SK-N-SH treated with all-trans-retinoic acid at 6 μM for 48 hours (cell line): ENCODE measurements around the gene SLC35E4.

Experiments used
- ATAC-seq: fragments of 200-7000 bp; cut with Tn5 transposase; 3 replicates; pipeline ENCODE4 v1.9.1; 2020; ENCODE audit warnings: mild to moderate bottlenecking, moderate library complexity
- ARNTL ChIP-seq: fragments of 450-650 bp; formaldehyde crosslinking; IDR thresholded peaks from 2 replicates; pipeline ENCODE4 v1.5.0; 2020; ENCODE audit warnings: low read depth, mild to moderate bottlenecking, moderate library complexity, borderline replicate concordance
- BACH2 ChIP-seq: fragments of 250-450 bp; sonication (Bioruptor Pico); IDR thresholded peaks from 2 replicates; pipeline ENCODE4 v1.9.0; 2021; ENCODE audit warnings: mild to moderate bottlenecking, borderline replicate concordance
- CSDC2 ChIP-seq: fragments of 250-450 bp; sonication (Bioruptor Pico); IDR thresholded peaks from 2 replicates; pipeline ENCODE4 v1.5.0; 2020; ENCODE audit warnings: mild to moderate bottlenecking, moderate library complexity
- ESRRG ChIP-seq: fragments of 250-450 bp; sonication (Bioruptor Pico); IDR thresholded peaks from 2 replicates; pipeline ENCODE4 v1.6.1; 2021; ENCODE audit warnings: mild to moderate bottlenecking
- GLIS3 ChIP-seq: fragments of 250-450 bp; sonication (Bioruptor Pico); IDR thresholded peaks from 2 replicates; pipeline ENCODE4 v1.5.0; 2020; ENCODE audit warnings: mild to moderate bottlenecking, moderate library complexity
- ISL1 ChIP-seq: fragments of 250-450 bp; sonication (Bioruptor Pico); IDR thresholded peaks from 2 replicates; pipeline ENCODE4 v2.1.2; 2022; ENCODE audit warnings: mild to moderate bottlenecking, moderate library complexity
- OSR1 ChIP-seq: fragments of 250-450 bp; sonication (Bioruptor Pico); IDR thresholded peaks from 2 replicates; pipeline ENCODE4 v1.8.0; 2022; ENCODE audit warnings: moderate library complexity, mild to moderate bottlenecking, inconsistent platforms
- PPARA ChIP-seq: fragments of 250-450 bp; sonication (Bioruptor Pico); IDR thresholded peaks from 2 replicates; pipeline ENCODE4 v1.5.0; 2020; ENCODE audit warnings: mild to moderate bottlenecking, borderline replicate concordance
- RARB ChIP-seq: fragments of 250-450 bp; sonication (Bioruptor Pico); IDR thresholded peaks from 2 replicates; pipeline ENCODE4 v1.8.0; 2021; ENCODE audit warnings: mild to moderate bottlenecking, moderate library complexity
- SNAI2 ChIP-seq: fragments of 250-450 bp; sonication (Bioruptor Pico); IDR thresholded peaks from 2 replicates; pipeline ENCODE4 v1.5.0; 2020; ENCODE audit warnings: mild to moderate bottlenecking, moderate library complexity
- TCF4 ChIP-seq: fragments of 250-450 bp; sonication (Bioruptor Pico); IDR thresholded peaks from 2 replicates; pipeline ENCODE4 v1.8.0; 2021; ENCODE audit warnings: mild to moderate bottlenecking, moderate library complexity, borderline replicate concordance
- TOX ChIP-seq: fragments of 250-450 bp; sonication (Bioruptor Pico); IDR thresholded peaks from 2 replicates; pipeline ENCODE4 v1.8.0; 2021; ENCODE audit warnings: mild to moderate bottlenecking, moderate library complexity, borderline replicate concordance
- ZC3H10 ChIP-seq: fragments of 250-450 bp; sonication (Bioruptor Pico); IDR thresholded peaks from 2 replicates; pipeline ENCODE4 v1.5.1; 2021; ENCODE audit warnings: mild to moderate bottlenecking, moderate library complexity
- ZFP3 ChIP-seq: fragments of 250-450 bp; sonication (Bioruptor Pico); IDR thresholded peaks from 2 replicates; pipeline ENCODE4 v1.5.0; 2020; ENCODE audit warnings: mild to moderate bottlenecking, moderate library complexity
- ZFP30 ChIP-seq: fragments of 450-650 bp; formaldehyde crosslinking; IDR thresholded peaks from 2 replicates; pipeline ENCODE4 v1.5.0; 2022; ENCODE audit warnings: mild to moderate bottlenecking, moderate library complexity
- ZNF565 ChIP-seq: fragments of 450-650 bp; formaldehyde crosslinking; conservative IDR thresholded peaks from 2 replicates; pipeline ENCODE4 v1.5.0; 2020; ENCODE audit warnings: low read depth, mild to moderate bottlenecking, moderate library complexity
- ZNF70 ChIP-seq: fragments of 450-650 bp; formaldehyde crosslinking; IDR thresholded peaks from 2 replicates; pipeline ENCODE4 v1.5.0; 2020; ENCODE audit warnings: mild to moderate bottlenecking, moderate library complexity
- ZNF8 ChIP-seq: fragments of 450-650 bp; formaldehyde crosslinking; IDR thresholded peaks from 2 replicates; pipeline ENCODE4 v1.5.0; 2020; ENCODE audit warnings: mild to moderate bottlenecking, moderate library complexity
- TF ChIP-seq, protein P1 (sequence below): fragments of 250-450 bp; sonication (Bioruptor Pico); IDR thresholded peaks from 2 replicates; pipeline ENCODE4 v1.5.1; 2021; ENCODE audit warnings: mild to moderate bottlenecking, moderate library complexity
- TF ChIP-seq, protein P2 (sequence below): fragments of 250-450 bp; sonication (Bioruptor Pico); IDR thresholded peaks from 2 replicates; pipeline ENCODE4 v1.8.0; 2020; ENCODE audit warnings: mild to moderate bottlenecking, moderate library complexity, borderline replicate concordance
- TF ChIP-seq, protein P3 (sequence below): fragments of 250-450 bp; sonication (Bioruptor Pico); IDR thresholded peaks from 2 replicates; pipeline ENCODE4 v1.8.0; 2021; ENCODE audit warnings: low read depth, mild to moderate bottlenecking, moderate library complexity, borderline replicate concordance
- TF ChIP-seq, protein P4 (sequence below): fragments of 250-450 bp; sonication (Bioruptor Pico); IDR thresholded peaks from 2 replicates; pipeline ENCODE4 v1.5.1; 2020; ENCODE audit warnings: low read depth, mild to moderate bottlenecking, moderate library complexity
- TF ChIP-seq, protein P5 (sequence below): fragments of 250-450 bp; sonication (Bioruptor Pico); IDR thresholded peaks from 2 replicates; pipeline ENCODE4 v1.5.0; 2020; ENCODE audit warnings: mild to moderate bottlenecking, moderate library complexity

Gene SLC35E4

DNA sequence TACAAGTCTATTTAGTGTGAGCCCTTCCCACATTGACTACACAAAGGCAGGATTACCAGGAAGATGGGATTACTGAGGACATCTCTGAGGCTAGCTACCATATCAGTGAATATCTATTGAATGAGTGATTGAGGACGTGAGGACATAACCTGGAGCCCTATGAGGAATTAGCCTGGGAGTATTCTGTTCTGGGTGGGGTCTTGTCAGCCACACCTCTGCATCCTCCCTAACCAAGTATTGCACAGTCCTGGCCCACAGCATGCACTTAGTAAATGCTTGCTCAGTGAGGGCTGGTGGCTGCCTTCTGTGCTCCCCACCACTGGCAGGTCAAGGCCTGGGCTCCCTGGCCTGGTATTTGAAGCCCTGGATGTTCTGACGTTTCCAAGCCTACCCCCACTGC lies 17.3 kb downstream of the SLC35E4 start (continued):
- TF ChIP-seq, protein P1, sequence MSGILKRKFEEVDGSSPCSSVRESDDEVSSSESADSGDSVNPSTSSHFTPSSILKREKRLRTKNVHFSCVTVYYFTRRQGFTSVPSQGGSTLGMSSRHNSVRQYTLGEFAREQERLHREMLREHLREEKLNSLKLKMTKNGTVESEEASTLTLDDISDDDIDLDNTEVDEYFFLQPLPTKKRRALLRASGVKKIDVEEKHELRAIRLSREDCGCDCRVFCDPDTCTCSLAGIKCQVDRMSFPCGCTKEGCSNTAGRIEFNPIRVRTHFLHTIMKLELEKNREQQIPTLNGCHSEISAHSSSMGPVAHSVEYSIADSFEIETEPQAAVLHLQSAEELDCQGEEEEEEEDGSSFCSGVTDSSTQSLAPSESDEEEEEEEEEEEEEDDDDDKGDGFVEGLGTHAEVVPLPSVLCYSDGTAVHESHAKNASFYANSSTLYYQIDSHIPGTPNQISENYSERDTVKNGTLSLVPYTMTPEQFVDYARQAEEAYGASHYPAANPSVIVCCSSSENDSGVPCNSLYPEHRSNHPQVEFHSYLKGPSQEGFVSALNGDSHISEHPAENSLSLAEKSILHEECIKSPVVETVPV (CRISPR knock-in tag): no peak
- TF ChIP-seq ZFP30 (CRISPR knock-in tag) (no peak), ISL1 (CRISPR knock-in tag) (no peak), ZNF8 (CRISPR knock-in tag) (no peak), PPARA (no peak)

DNA sequence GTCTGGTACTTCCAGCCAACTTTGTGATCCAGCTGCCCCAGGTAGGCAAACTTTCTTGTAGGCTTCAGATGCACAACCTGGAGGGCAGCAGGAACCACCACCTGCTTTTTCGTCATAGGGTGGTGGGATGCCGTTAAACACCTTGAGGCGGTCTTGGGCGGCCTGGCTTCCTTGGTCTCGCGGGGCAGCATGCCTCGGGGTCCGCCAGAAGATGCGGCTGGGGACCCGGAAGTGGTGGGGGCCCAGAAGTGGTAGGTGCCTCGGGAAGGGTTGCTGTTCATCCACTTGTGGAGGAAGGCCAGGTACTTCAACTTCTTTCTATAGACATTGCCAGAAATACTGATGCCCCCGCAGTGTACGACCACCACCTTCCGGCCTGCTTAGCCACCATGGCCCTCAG lies 18.8 kb downstream of the SLC35E4 start:
- ATAC-seq: no peak
- no peak for TF ChIP-seq OSR1 (CRISPR knock-in tag)
- TF ChIP-seq ZFP3 (CRISPR knock-in tag): no peak
- no peak for TF ChIP-seq ISL1 (CRISPR knock-in tag)
- TF ChIP-seq ARNTL (CRISPR knock-in tag): no peak
- TF ChIP-seq, protein P2, sequence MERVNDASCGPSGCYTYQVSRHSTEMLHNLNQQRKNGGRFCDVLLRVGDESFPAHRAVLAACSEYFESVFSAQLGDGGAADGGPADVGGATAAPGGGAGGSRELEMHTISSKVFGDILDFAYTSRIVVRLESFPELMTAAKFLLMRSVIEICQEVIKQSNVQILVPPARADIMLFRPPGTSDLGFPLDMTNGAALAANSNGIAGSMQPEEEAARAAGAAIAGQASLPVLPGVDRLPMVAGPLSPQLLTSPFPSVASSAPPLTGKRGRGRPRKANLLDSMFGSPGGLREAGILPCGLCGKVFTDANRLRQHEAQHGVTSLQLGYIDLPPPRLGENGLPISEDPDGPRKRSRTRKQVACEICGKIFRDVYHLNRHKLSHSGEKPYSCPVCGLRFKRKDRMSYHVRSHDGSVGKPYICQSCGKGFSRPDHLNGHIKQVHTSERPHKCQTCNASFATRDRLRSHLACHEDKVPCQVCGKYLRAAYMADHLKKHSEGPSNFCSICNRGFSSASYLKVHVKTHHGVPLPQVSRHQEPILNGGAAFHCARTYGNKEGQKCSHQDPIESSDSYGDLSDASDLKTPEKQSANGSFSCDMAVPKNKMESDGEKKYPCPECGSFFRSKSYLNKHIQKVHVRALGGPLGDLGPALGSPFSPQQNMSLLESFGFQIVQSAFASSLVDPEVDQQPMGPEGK (CRISPR knock-in tag): no peak
- no peak for TF ChIP-seq ZC3H10
- no peak for TF ChIP-seq PPARA
- TF ChIP-seq, protein P3, sequence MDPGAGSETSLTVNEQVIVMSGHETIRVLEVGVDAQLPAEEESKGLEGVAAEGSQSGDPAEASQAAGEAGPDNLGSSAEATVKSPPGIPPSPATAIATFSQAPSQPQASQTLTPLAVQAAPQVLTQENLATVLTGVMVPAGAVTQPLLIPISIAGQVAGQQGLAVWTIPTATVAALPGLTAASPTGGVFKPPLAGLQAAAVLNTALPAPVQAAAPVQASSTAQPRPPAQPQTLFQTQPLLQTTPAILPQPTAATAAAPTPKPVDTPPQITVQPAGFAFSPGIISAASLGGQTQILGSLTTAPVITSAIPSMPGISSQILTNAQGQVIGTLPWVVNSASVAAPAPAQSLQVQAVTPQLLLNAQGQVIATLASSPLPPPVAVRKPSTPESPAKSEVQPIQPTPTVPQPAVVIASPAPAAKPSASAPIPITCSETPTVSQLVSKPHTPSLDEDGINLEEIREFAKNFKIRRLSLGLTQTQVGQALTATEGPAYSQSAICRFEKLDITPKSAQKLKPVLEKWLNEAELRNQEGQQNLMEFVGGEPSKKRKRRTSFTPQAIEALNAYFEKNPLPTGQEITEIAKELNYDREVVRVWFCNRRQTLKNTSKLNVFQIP: no peak
- TF ChIP-seq ESRRG (CRISPR knock-in tag): no peak
- TF ChIP-seq TCF4 (CRISPR knock-in tag): no peak
- no peak for TF ChIP-seq BACH2
- TF ChIP-seq, protein P4, sequence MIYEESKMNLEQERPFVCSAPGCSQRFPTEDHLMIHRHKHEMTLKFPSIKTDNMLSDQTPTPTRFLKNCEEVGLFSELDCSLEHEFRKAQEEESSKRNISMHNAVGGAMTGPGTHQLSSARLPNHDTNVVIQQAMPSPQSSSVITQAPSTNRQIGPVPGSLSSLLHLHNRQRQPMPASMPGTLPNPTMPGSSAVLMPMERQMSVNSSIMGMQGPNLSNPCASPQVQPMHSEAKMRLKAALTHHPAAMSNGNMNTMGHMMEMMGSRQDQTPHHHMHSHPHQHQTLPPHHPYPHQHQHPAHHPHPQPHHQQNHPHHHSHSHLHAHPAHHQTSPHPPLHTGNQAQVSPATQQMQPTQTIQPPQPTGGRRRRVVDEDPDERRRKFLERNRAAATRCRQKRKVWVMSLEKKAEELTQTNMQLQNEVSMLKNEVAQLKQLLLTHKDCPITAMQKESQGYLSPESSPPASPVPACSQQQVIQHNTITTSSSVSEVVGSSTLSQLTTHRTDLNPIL: no peak
- TF ChIP-seq ZNF70: no peak
- TF ChIP-seq ZNF8 (CRISPR knock-in tag): no peak
- TF ChIP-seq CSDC2 (CRISPR knock-in tag): no peak
- TF ChIP-seq TOX (CRISPR knock-in tag): no peak
- TF ChIP-seq, protein P1 (CRISPR knock-in tag): no peak
- TF ChIP-seq ZFP30 (CRISPR knock-in tag): no peak
- TF ChIP-seq RARB (CRISPR knock-in tag): no peak
- TF ChIP-seq SNAI2: no peak
- TF ChIP-seq, all 23 proteins: peak for 0

DNA sequence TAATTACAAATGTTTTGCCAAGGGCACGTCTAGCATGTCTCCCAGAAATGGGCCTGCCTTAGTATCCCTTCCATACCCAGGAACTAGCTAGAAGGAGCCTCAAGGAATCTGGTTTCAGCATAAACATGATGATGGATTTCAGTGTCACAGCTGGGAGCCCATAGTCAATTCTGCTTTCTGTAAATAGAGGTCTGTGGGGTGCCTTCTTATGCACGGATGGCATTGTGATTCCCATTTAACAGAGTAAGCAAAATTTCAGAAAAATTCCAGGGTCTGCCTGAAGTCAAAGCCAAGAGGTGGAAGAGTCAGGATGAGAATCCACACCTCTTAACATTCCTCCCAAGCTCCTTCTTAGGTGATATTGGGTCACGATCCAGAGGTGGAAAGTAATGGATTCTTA lies 20.0 kb downstream of the SLC35E4 start:
- ATAC-seq: no peak
- no peak for TF ChIP-seq TOX (CRISPR knock-in tag)
- TF ChIP-seq ZNF8 (CRISPR knock-in tag): no peak
- TF ChIP-seq, protein P4: no peak
- no peak for TF ChIP-seq SNAI2
- TF ChIP-seq, protein P5, sequence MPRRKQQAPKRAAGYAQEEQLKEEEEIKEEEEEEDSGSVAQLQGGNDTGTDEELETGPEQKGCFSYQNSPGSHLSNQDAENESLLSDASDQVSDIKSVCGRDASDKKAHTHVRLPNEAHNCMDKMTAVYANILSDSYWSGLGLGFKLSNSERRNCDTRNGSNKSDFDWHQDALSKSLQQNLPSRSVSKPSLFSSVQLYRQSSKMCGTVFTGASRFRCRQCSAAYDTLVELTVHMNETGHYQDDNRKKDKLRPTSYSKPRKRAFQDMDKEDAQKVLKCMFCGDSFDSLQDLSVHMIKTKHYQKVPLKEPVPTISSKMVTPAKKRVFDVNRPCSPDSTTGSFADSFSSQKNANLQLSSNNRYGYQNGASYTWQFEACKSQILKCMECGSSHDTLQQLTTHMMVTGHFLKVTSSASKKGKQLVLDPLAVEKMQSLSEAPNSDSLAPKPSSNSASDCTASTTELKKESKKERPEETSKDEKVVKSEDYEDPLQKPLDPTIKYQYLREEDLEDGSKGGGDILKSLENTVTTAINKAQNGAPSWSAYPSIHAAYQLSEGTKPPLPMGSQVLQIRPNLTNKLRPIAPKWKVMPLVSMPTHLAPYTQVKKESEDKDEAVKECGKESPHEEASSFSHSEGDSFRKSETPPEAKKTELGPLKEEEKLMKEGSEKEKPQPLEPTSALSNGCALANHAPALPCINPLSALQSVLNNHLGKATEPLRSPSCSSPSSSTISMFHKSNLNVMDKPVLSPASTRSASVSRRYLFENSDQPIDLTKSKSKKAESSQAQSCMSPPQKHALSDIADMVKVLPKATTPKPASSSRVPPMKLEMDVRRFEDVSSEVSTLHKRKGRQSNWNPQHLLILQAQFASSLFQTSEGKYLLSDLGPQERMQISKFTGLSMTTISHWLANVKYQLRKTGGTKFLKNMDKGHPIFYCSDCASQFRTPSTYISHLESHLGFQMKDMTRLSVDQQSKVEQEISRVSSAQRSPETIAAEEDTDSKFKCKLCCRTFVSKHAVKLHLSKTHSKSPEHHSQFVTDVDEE (CRISPR knock-in tag): no peak
- TF ChIP-seq GLIS3: no peak
- no peak for TF ChIP-seq ESRRG (CRISPR knock-in tag)
- no peak for TF ChIP-seq RARB (CRISPR knock-in tag)
- TF ChIP-seq, protein P3: no peak
- no peak for TF ChIP-seq ZC3H10
- TF ChIP-seq ZNF565 (CRISPR knock-in tag): no peak
- TF ChIP-seq TCF4 (CRISPR knock-in tag): no peak
